Measurements from ENCODE around the gene AKAP7.

DNA sequence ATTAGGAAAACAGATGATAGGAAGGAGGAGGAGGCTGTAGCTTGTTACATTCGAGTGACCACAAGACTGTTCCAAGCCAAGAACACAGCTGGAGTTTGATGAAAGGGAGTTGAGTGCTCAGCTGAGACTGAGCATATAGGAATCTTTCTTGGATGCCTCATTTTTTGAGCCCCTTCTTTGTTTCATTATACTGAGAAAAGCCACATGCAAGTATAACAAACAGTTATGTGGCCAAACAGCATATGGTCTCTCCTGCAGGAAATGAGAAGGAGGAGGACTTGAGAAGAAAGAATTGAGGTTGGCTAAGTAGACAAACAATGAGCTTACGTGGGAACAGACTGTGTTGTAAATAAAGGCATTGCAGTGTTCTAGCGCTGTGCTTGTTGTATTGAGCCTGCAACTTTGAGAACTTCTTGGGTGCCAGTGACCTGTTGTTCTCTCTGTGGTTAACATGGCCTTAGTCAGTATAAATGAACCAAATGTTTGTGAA is 78.3 kb downstream of the AKAP7 start:
- TF ChIP-seq, protein P1, sequence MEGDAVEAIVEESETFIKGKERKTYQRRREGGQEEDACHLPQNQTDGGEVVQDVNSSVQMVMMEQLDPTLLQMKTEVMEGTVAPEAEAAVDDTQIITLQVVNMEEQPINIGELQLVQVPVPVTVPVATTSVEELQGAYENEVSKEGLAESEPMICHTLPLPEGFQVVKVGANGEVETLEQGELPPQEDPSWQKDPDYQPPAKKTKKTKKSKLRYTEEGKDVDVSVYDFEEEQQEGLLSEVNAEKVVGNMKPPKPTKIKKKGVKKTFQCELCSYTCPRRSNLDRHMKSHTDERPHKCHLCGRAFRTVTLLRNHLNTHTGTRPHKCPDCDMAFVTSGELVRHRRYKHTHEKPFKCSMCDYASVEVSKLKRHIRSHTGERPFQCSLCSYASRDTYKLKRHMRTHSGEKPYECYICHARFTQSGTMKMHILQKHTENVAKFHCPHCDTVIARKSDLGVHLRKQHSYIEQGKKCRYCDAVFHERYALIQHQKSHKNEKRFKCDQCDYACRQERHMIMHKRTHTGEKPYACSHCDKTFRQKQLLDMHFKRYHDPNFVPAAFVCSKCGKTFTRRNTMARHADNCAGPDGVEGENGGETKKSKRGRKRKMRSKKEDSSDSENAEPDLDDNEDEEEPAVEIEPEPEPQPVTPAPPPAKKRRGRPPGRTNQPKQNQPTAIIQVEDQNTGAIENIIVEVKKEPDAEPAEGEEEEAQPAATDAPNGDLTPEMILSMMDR (IDR thresholded peaks at IDR 0.05): no peak
- TF ChIP-seq, protein P2, sequence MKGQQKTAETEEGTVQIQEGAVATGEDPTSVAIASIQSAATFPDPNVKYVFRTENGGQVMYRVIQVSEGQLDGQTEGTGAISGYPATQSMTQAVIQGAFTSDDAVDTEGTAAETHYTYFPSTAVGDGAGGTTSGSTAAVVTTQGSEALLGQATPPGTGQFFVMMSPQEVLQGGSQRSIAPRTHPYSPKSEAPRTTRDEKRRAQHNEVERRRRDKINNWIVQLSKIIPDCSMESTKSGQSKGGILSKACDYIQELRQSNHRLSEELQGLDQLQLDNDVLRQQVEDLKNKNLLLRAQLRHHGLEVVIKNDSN (IDR thresholded peaks at IDR 0.05; ENCODE audit: borderline replicate concordance, low read depth): no peak
- TF ChIP-seq CHD2 (IDR thresholded peaks at IDR 0.05; ENCODE audit: low read length, partially characterized antibody) (no peak), RCOR1 (IDR thresholded peaks at IDR 0.05; ENCODE audit: low read length) (no peak), EZH2phosphoT487 (IDR thresholded peaks at IDR 0.05; ENCODE audit: borderline replicate concordance, low read depth) (no peak), POLR2AphosphoS5 (IDR thresholded peaks at IDR 0.05; ENCODE audit: low read depth, low read length) (no peak)
